CMK (cell line): ENCODE data around the gene HAT1.
"Not testable (repeated sequence)": the region's sequence is repeated elsewhere in the genome, so short reads cannot be mapped to it uniquely, and the experiment has no call there.

ENCODE experiments used
- DNase-seq: peaks from one replicate; pipeline ENCODE4 v3.0.0-alpha.2; 2010; ENCODE audit warnings: low read depth

The HAT1 gene, protein sequence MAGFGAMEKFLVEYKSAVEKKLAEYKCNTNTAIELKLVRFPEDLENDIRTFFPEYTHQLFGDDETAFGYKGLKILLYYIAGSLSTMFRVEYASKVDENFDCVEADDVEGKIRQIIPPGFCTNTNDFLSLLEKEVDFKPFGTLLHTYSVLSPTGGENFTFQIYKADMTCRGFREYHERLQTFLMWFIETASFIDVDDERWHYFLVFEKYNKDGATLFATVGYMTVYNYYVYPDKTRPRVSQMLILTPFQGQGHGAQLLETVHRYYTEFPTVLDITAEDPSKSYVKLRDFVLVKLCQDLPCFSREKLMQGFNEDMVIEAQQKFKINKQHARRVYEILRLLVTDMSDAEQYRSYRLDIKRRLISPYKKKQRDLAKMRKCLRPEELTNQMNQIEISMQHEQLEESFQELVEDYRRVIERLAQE

DNA sequence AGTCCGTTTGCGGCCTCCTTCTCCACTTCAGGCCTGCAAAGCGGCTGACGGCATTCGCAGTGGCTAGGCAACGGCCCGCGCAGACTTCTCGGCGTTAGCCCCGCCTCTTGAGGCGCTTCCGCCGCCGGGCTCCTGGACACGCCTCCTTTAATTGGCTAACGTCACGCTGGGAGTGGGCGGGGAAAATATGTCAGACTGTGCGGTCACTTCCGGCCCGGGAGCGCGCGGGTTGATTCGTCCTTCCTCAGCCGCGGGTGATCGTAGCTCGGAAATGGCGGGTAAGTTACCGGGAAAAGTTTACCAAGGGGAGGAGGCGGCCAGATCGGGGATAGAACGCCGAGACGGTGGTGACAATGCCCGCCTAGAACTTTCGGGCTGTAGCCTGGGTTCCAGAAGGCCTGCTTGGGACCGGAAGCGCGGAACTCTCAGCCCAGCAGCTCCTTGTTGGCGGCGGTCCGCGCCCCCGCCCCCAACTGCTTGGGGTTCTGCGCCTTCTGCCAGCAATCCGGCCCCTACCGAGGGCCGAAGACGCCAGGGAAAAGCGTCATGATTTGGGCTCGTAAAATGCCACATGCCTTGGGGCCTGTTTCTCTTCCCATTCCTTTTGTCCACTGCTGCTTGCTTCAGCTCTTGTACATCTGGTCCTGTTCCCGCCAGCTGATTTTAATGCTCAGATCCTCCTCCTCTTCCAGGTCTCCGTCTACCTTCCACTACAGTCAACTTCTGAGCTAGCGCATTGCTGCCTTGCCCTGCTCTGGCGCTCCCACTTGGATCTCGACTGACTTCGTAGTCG lies at the start of gene HAT1:
Gene HAT1 (plus strand): TSS at position 232 of the 793 bp plus-strand sequence. CDS start 40 bp downstream, at position 272.
- DNase-seq, result peak; percentile 92

DNA sequence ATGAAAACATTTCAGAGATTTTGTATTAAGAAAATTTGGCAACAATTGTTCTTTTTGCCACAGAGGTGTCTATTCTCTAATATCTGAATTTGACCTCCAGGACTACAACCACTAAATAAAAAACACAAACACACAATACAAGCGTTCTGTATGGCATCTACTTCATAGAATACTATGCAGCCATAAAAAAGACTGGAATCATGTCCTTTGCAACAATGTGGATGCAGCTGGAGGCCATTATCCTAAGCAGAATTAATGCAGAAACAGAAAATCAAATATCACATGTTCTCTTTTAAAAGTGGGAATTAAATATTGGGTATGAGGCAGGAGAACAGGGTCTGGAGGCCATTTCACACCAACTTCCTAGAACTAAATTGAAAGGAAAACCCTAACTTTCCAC lies 47.7 kb upstream of the HAT1 start:
- DNase-seq, result no peak

DNA sequence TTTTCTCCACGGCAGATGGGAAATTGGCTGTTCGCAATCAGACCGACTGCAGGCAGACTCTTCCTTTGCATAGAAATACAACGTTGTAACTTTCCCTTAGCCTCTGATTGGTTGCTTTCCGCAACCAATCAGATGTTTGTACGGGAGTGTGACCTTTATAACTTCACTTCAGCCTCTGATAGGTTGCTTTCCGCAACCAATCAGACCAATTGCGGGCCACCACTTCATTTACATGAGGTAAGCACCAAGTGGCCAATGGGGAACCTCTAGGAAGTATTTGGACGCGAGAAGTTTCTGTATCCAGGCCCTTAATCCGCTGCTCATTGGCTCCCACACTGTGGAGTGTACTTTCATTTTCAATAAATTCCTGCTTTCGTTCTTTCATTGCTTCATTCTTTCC lies 47.3 kb upstream of the HAT1 start:
- no peak for DNase-seq

DNA sequence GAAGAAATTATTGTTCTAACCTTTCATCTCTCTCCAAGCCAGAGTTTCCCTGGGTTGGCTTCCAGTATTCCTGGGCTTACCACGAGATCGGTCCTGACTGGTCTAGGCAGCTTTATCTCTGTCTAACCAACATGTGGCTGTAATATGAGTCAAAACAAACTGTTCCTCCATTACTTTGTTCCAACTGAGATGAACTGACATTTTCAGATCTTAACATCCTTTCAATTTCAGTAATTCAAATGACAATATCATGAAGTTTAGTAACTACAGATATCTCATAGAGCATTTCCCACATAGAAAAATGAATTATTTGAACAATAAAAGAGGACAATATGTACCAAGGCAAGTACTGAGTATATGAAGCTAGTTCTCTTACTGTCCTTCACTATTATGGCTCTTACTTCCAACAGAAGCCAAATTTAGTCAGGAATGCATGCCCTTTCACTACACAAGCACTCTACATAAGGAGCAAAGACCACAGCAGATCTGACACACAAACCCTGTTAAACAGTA lies 43.7 kb upstream of the HAT1 start:
- DNase-seq, result no peak

DNA sequence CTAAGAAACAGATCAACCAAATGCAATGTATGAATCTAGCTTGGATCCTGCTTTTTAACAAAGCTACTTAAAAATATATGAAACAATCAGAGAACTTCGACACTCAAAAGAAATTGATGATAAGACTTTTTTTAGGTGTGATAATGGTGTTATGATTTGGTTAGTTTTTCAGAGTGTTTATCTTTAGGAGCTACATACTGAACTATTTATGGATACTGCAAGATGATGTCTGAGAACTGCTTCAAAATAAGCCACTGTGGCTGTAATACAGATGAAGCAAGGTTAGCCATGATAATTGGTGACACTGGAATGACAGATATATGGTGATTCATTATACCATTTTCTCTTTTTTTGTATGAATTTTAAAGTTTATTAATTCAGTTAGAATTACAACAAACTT lies 42.4 kb upstream of the HAT1 start:
- DNase-seq, result no peak

DNA sequence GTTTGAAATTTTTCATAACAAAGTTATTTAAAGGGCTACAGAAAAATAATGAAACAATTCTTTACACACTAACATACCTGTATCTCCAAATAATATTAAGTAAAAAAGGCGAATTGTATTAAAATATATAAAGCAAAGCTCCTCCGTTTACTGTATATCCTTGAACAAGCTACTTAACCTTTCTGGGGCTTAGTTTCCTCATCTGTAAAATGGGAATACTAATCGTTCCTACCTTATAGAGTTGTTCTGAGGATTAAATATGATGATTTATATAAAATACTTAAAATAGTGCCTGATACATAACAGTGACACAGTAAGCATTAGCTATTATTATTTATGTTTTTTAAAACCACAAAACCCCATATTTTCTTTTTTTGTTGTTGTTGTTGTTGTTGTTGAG lies 41.5 kb upstream of the HAT1 start:
- DNase-seq, result no peak

DNA sequence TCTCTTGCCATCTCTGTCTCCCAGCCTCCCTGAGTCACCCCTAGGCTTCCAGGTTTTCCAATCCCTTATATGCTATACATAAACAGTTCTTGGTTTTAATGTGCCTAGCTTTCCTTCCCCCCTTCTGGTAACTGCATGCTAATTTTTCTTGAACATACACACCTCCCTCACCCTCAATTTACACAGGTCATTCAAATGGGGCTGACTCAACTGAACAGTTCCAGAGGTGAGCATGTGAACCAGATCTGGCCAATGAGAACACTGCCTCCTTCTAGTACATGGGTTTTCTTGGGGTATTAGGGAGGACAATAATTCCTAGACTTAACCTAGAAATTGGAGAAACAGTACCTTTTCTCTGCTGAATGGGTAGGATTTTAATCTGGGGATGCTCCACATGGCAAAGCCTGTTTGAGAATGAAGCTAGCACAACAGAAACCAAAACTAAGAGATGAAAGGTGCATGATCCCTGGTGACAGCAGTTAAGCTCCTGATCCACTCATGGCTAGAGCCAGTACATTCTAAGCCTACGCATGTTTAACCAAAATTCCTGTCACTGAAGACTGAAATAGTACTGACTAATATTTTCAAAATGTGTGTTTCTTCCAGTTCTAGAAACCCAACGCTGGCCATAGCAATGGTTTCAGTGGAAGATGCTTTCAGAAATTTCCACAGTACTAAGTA lies 40.0 kb upstream of the HAT1 start:
- DNase-seq, result no peak

DNA sequence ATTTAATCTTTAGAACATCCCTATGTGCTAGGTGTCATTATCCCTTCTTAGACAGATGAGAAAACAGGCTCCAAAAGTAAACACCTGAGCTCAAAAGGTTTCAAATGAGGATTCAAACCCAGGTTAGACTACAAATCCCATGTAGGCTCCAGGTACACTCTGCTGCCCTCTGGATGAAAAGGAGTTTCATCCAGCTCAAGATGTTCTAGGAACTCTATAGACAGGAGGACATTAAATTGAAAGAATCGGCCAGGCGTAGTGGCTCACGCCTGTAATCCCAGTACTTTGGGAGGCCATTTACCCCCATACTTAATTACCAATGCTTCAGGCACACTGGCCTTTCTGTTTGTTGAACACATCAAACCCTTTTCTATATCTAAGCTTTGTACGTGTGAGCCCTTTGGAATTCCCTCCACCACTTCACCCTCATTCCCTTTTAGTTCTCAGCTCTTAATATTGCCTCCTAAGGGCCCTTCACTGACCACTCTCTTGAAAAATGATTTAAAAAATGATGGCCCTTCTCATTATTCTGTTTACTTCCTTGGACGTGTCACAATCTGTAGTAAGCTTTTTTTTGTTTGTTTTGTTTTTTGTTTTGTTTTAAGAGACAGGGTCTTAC lies 38.9 kb upstream of the HAT1 start:
- no peak for DNase-seq

DNA sequence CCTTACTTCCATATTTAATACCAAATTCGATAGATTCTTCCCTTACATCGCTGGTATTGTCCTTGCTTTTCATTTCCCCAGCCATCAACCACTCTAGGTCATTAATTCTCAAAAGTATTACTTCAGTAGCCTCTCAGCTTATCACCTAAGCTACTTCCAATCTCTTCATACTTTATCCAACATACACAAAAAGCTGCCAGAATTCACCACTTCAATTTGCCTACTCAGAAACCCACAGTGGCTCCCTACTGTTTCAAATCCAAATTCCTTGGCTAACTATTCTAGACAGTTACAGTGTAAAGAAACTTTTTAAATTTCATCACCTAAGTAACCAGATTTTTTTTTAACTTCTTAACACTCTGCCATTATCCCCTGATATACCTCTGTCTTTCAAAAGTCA lies 32.9 kb upstream of the HAT1 start:
- no peak for DNase-seq

DNA sequence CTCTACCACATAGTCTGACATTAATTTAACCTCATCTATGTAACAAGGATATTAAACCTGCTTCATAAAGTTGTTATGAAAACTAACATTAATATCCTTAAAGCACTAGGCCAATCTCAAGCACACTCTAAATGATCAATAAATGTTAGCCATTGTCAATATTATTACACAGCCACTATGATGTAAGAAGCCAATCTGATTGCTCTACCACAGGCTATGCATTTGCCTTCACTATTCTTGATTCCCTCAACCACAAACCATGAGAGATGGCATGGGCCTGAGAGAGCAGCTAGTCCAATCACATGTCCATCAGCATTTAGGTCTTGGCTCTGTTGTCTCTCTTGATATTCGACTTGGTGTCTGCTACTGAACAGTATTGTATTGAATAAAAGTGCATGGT lies 32.5 kb upstream of the HAT1 start:
- no peak for DNase-seq

DNA sequence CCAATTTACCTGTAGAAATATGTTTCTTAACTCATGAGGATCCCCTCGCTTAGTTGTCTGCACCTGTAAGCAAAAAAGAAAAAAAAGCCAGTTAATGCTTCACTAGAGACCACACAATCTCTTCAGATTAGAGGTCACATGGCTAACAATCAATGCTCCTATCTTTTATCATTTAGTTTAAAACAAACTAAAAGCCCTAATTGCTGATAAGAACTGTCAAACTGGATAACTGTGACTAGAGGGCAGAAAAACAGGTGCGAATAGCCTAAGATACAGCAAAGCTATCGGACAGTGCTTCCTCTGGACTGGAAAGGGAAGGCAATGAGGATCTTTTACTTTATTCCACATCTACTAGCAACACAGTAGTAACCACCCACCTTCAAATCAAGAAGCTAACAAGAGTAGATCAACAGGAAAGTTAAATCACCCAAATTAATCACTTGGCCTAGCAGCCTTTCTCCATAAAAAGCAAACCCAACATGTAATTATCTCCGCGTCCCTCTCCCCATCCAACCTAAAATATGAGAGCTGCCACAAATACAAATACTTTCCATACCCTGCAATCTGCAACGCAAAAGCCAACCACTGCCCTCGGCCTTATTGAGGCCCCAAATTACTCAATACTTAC lies 29.0 kb upstream of the HAT1 start:
- DNase-seq, result no peak

DNA sequence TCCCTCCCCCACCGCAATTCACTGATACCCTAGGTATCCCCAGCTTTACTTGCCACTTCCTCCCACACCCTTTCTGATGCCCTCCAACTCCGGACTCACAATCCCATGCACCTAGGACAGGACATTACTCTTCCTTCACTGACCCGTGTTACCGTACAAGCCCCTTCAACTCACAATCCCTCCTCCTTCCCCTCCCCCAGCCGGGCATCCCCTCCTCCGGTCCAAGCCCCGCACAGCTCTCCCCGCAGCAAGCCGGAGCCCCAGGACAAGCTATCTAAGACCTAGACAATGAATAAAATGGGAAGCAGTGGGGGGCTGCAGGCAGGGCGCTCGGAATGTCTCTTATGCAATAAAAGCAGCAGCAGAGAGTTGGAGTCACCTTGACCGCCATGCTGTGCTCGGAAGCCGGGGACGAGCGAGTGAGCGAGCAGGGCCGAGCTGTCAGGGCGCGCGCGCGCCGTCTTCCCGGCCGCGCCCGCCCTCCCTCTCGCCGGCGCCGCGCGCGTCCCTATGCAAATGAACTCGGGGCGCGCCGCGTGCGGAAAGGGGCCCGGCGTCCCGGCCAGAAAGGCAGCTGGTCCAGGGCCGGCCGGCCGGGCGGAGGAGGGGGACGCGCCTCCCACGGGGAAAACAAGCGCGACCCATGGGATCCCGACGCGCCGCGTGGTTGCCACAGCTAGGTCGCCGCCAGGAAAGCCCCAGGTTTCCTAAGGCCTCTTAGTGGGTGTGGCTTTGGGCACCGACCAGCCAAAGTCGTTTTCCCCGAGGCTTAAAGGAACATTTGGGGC lies 28.2 kb upstream of the HAT1 start, which contains the start of gene SLC25A12:
Gene SLC25A12 (minus strand): TSS at position 421 of the 788 bp plus-strand sequence. CDS start 30 bp downstream, at position 391.
- peak; percentile 43 for DNase-seq

DNA sequence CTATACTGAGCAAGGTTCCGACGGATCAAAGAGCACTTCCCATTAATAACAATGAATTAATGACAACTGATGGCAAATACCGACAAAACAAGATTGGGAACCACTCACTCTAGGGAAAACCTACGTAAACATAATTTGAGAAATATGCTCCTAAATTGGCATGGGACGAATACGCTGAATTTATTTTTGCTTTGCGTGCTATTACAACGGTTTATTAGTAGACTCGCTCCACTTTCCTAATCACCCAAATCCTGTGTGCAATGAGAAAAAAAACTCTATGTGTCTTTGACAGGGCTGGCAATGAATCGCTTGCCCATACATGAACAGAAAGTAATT lies 27.7 kb upstream of the HAT1 start:
- DNase-seq, result no peak

DNA sequence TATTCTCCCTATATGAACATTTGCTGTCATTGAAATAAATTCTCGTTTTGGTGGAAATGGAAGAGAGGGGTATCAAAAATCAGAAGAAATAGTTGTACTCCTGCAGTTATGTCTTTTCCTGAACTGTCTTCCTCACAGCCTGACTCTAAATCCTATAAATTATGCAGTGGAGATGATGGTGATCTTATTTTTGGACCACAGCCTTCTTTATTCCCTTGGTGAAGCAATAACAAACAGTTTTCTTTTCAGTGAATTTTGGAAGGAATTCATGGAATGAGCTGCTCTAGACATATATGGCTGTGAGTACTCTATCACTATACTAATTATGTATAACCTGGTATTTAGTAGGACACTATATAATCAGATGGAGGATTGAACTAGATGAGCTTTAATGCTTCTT lies 26.5 kb upstream of the HAT1 start:
- no peak for DNase-seq

DNA sequence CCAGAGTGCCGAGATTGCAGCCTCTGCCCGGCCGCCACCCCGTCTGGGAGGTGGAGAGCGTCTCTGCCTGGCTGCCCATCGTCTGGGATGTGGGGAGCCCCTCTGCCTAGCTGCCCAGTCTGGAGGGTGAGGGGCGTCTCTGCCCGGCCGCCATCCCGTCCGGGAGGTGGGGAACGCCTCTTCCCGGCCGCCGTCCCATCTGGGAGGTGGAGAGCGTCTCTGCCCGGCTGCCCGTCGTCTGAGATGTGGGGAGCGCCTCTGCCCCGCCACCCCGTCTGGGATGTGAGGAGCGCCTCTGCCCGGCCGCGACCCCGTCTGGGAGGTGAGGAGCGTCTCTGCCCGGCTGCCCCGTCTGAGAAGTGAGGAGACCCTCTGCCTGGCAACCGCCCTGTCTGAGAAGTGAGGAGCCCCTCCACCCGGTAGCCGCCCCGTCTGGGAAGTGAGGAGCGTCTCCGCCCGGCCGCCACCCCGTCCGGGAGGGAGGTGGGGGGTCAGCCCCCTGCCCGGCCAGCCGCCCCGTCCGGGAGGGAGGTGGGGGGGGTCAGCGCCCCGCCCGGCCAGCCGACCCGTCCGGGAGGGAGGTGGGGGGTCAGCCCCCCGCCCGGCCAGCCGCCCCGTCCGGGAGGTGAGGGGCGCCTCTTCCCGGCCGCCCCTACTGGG lies 22.5 kb upstream of the HAT1 start:
- DNase-seq, result not testable (repeated sequence)

DNA sequence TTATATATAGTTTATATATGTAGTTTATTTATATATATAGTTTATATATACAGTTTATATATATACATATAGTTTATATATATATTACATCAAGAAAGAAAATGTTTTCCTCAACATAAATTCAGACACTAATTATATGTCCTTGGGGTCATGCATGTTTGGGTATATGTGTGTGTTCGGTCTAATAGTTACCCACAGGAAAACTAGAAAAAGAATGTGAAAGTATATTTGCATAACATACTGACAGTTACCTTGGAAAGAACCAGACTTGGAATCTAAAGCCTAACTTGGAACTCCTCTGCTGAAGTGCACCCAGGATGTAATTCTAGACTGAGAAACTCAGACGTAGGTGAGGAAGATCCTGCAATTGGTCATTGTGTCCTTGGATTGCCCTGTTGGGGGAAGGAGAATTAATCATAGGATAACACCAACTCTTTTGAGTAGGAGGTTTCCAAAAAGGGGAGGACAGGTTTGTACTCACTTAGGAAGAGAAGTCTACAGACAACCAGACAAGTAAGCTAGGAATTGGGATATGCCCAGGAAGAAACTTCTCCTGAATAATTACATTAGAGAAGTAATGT lies 19.3 kb upstream of the HAT1 start:
- no peak for DNase-seq

DNA sequence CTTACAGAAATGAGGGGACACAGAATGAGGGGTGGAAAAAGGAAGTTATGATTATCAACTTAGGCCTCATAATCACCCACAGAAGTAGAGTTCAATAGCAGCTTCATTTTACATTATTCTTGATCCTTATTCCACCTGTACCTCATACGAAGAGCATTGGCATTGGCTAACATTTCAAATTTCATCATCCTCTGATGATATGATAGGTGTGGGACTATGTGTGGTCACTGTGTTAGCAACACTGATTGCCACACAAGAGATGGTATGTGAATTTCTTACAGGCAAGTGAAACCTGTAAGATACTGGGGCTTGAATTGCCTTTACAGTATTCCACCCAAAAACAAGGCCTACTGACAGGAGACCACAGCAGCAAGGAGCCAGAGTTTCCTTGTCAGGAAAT lies 14.0 kb upstream of the HAT1 start:
- DNase-seq, result no peak

DNA sequence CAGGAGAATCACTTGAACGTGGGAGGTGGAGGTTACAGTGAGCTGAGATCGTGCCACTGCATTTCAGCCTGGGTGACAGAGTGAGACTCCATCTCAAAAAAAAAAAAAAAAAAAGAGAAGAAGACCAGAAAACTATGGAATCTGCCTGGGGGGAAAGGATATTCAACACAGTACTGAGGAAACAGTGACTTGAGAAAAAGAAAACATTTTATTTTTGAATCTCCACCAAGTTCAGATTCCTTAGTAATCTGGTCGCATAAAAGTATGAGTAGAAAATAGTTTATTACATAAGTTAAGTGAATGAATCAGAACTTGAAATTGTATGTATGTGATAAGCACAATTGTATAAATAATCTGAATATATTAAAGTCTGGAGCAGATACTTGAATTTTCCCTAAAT lies 13.0 kb upstream of the HAT1 start:
- DNase-seq, result no peak

DNA sequence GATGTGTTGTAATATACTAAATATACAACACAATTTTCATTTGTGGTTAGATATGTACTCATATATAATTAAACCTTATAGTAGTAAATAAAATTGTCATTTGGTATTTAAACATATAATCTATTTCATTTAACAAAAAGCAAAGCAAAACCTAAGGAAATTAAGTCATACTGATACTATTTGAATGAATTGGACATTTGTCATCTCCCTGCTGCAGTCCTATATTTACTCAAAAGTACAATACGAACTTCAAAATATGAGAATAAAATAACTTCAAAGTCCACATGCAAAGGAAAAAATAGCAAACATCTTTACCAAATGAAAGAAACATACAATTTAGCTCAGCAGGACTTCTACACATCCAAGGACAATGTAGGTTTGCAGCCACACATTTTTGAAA lies 11.8 kb upstream of the HAT1 start:
- no peak for DNase-seq

DNA sequence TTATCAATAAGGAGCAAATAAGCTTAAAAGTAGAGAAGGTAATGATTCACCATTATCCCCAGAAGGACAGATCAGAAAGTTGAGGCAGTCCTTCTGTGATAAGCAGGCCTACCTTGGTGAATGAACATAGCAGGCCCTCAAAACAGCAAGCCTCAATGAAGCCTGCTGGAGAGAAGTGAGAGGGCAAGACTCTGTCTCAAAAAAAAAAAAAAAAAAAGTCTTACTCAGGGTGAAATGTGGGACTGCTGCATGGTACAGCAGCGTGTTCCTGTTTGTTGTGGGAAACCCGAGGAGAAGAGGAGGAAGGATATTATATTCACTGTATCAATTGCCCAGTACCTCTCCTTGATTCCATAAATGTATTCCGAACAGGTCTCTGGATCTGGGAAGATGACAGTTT lies 8.7 kb upstream of the HAT1 start:
- DNase-seq, result no peak
